ENCODE data around the gene GPR87. TPM values are rescaled to one million over a fixed set of nuclear protein-coding genes. Genes with fewer than 3 reads are reported as not detected.

Gene GPR87
- total RNA-seq, 1 donor from 2014 or later = 10.0 TPM

Other genes with a start within 250 kb of the GPR87 start
- under 0.01 and 0.30 TPM in 2 replicates for gene MED12L, start 231.2 kb downstream of the GPR87 start, total RNA-seq
- not detected in 2 replicates for gene GPR171, start 113.6 kb downstream of the GPR87 start, total RNA-seq
- gene P2RY14, start 38.3 kb downstream of the GPR87 start, total RNA-seq = not detected in 2 replicates
- not detected in 2 replicates for gene P2RY13, start 12.7 kb upstream of the GPR87 start, total RNA-seq
- not detected in 2 replicates for gene P2RY12, start 67.9 kb upstream of the GPR87 start, total RNA-seq
- gene IGSF10, start 144.2 kb upstream of the GPR87 start, total RNA-seq = 0.05 TPM in 1 of 2 replicates, not detected in the other

Data from renal cortical epithelial cell (primary cell).